Measurements from ENCODE around the gene RAB8A. TPM values are rescaled to one million over a fixed set of nuclear protein-coding genes. Genes with fewer than 3 reads are reported as not detected.

The RAB8A gene
- total RNA-seq, 1 experiment from 2014 or later: 103 TPM

GRCh38 chr19:16131648-16132047 is 20.0 kb downstream of the RAB8A start:
- Histone ChIP-seq H3K56ac (ENCODE audit: insufficient read length, low read depth, low read length) (no peak overlapping the region), H3K79me2 (ENCODE audit: insufficient read depth, low read length) (no peaks in the 10 kb centered on the region), H3K4me1 (ENCODE audit: insufficient read depth, low read length) (no peaks in the 10 kb centered on the region), H3K27me3 (ENCODE audit: insufficient read depth, low read length) (no peaks in the 10 kb centered on the region), H3K9ac (ENCODE audit: extremely low read depth, insufficient read length, low read length) (no peak overlapping the region), H3K4me2 (ENCODE audit: insufficient read depth, insufficient read length, low read length) (no peak overlapping the region), H3K9me3 (ENCODE audit: control insufficient read depth, low read depth, low read length) (no peaks in the 10 kb centered on the region), H4K8ac (replicated peaks; ENCODE audit: insufficient read length, low read depth, low read length) (no peak overlapping the region), H3K23ac (ENCODE audit: insufficient read length, low read depth, low read length) (no peak overlapping the region), H3K14ac (ENCODE audit: insufficient read depth, low read length) (no peak overlapping the region), H4K91ac (ENCODE audit: insufficient read length, low read depth, low read length) (no peak overlapping the region), H3K18ac (ENCODE audit: insufficient read length, low read depth, low read length) (no peak overlapping the region), H4K20me1 (ENCODE audit: control insufficient read depth, insufficient read depth, insufficient read length) (no peaks in the 10 kb centered on the region), H3K23me2 (ENCODE audit: insufficient read length, low read depth, low read length, poor library complexity, severe bottlenecking) (no peaks in the 10 kb centered on the region), H4K5ac (ENCODE audit: insufficient read length, low read depth, low read length) (no peak overlapping the region), H2AFZ (ENCODE audit: low read length) (no peak overlapping the region), H3K27ac (ENCODE audit: insufficient read length, low read depth, low read length) (no peak overlapping the region), H2BK5ac (ENCODE audit: insufficient read length, low read length) (no peak overlapping the region), H2BK15ac (ENCODE audit: low read depth, low read length) (no peak overlapping the region), H2BK12ac (ENCODE audit: insufficient read length, low read depth, low read length) (no peak overlapping the region), H2BK20ac (ENCODE audit: low read depth, low read length, poor library complexity, severe bottlenecking) (no peak overlapping the region), H3K4ac (ENCODE audit: low read depth, low read length) (no peak overlapping the region), H2AK5ac (ENCODE audit: insufficient read length, low read length) (no peak overlapping the region), H2BK120ac (ENCODE audit: low read depth, low read length, poor library complexity, severe bottlenecking) (no peak overlapping the region), H3K79me1 (ENCODE audit: insufficient read depth, low read depth, low read length, poor library complexity, severe bottlenecking) (no peaks in the 10 kb centered on the region), H3T11ph (ENCODE audit: low read length) (no peak overlapping the region)
- 100% methylated on average over 2 of the region's 3 CpGs for WGBS (ENCODE audit: extremely low coverage, insufficient read length, low lambda C conversion rate)
- no peak for TF ChIP-seq CTCF (conservative IDR thresholded peaks at IDR 0.05)
- DNase-seq: no peak
- Mint-ChIP-seq H3K9me3 (no peaks in the 10 kb centered on the region; a peak in 1 of 5 replicates), H3K36me3 (ENCODE audit: insufficient read depth in 1 of 3, low read depth in 3 of 3) (peaks cover 42 to 78% (median 67%) of the 10 kb centered on the region in 3 experiments), H3K4me3 (no peak overlapping the region), H3K4me1 (peaks cover 2% of the 10 kb centered on the region in 2 experiments), H3K27ac (no peak overlapping the region), H3K27me3 (ENCODE audit: low read depth) (no peaks in the 10 kb centered on the region; the same call in 1 of the 2 replicates)

Data from H9 (cell line).